Colonic mucosa (tissue), 4 donors: ENCODE data around the gene TPRA1. TPM values are rescaled to one million over a fixed set of nuclear protein-coding genes. Genes with fewer than 3 reads are reported as not detected.

ENCODE experiments used
- DNase-seq: peaks from one replicate; pipeline ENCODE4 v3.0.0-alpha.2; 2020
- H3K27ac ChIP-seq: fragments of 200-600 bp; one replicate; pipeline ENCODE4 v1.8.0; 2021
- H3K27me3 ChIP-seq: fragments of 200-600 bp; one replicate; pipeline ENCODE4 v1.8.0; 2021
- H3K36me3 ChIP-seq: fragments of 200-600 bp; one replicate; pipeline ENCODE4 v1.8.0; 2021
- H3K4me1 ChIP-seq: fragments of 200-600 bp; one replicate; pipeline ENCODE4 v1.8.0; 2021; ENCODE audit warnings: mild to moderate bottlenecking
- H3K4me3 ChIP-seq: fragments of 200-600 bp; one replicate; pipeline ENCODE4 v1.8.0; 2021
- H3K9ac ChIP-seq, 2 donors: one replicate each; pipeline ENCODE4 v1.7.0; 2013; ENCODE audit warnings: control low read depth in 2 of 2, low read depth in 2 of 2, low read length in 2 of 2
- H3K9me3 ChIP-seq: fragments of 200-600 bp; one replicate; pipeline ENCODE4 v1.8.0; 2021
- intact Hi-C: fragments of 100-400 bp; cut with DNase I; formaldehyde crosslinking; loops from one replicate; pipeline ENCODE4 v1.14.1; 2022
- total RNA-seq, 2 donors: library from RNA; stranded (reverse); fragmentation: NEBNext Ultra II Directional in 1 of 2; extraction: Animal tissue kit (Norgen Biotek cat#: 25700) in 1 of 2; gene quantifications; one replicate each; pipeline ENCODE4 v1.2.1, GENCODE V29; 2021
- TF ChIP-seq, protein P1 (sequence below): fragments of 200-600 bp; IDR thresholded peaks from one replicate; pipeline ENCODE4 v1.8.0; 2022; ENCODE audit warnings: antibody characterized with exemption, mild to moderate bottlenecking
- donor health status: healthy.
- donor health status: DM: no; HTN: no; CAD: no.
- donor health status: DM: no; HTN: no; CAD: no.

Gene TPRA1
- total RNA-seq, 2 donors from 2014 or later = 23.4 to 38.0 TPM

DNA sequence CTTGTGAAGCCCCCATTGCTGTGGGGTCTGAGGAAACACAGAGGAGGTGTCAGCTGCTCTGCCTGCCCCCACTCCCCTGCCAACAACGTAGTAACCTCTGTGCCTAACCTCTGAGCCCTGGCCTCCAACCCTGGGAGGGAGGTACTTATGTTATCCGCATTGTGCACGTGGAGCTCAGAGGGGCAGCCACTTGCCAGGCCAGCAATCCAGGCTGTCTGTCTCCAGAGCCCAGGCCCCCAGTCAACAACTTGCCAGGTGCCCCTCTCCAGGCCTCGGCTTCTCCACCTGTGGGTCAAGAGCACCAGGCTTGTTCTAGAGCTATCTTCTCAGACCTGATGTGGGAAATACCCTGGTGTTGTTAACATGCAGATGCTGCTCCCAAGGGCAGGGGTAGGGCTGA is 2.7 kb downstream of the TPRA1 start:
- Histone ChIP-seq H3K4me3 (no peak overlapping the region), H3K9me3 (no peaks in the 10 kb centered on the region), H3K27ac (no peak overlapping the region), H3K27me3 (no peaks in the 10 kb centered on the region), H3K36me3 (no peaks in the 10 kb centered on the region), H3K4me1 (peaks cover 7% of the 10 kb centered on the region), H3K9ac (no peak overlapping the region)
- no peak for DNase-seq
- TF ChIP-seq, protein P1, sequence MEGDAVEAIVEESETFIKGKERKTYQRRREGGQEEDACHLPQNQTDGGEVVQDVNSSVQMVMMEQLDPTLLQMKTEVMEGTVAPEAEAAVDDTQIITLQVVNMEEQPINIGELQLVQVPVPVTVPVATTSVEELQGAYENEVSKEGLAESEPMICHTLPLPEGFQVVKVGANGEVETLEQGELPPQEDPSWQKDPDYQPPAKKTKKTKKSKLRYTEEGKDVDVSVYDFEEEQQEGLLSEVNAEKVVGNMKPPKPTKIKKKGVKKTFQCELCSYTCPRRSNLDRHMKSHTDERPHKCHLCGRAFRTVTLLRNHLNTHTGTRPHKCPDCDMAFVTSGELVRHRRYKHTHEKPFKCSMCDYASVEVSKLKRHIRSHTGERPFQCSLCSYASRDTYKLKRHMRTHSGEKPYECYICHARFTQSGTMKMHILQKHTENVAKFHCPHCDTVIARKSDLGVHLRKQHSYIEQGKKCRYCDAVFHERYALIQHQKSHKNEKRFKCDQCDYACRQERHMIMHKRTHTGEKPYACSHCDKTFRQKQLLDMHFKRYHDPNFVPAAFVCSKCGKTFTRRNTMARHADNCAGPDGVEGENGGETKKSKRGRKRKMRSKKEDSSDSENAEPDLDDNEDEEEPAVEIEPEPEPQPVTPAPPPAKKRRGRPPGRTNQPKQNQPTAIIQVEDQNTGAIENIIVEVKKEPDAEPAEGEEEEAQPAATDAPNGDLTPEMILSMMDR = no peak
- intact Hi-C loops = no loop called here

DNA sequence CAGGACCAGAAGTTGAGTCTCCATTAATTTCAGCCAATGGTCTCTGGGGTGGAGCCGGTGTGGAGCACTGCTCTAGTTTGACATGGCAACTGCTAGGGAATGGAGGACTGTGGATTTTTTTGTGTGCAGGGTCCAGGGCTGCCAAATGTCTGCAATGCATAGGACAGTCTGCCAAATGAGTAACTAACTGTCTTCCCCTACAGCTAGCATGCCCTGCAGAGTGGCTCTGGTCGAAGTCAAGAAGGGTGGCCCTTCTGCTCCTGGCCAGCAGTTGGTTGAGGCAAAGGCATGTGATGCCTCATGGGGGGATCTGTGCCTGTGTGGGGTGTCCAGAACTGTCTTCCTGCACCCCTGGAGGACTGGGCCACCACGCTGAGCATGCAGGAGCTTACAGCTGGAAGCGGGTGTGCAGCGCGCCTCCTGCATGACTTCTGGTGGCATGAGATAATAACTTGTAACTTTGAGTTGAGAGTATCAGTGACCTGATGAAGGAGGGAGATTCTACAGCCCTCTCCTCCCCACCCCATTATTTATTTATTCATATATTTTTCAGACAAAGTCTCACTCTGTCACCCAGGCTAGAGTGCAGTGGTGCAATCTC is 4.6 kb downstream of the TPRA1 start:
- H3K9me3 ChIP-seq = no peaks in the 10 kb centered on the region
- H3K36me3 ChIP-seq = no peaks in the 10 kb centered on the region
- TF ChIP-seq, protein P1 = no peak
- no peak overlapping the region for H3K27ac ChIP-seq
- intact Hi-C loops = no loop called here
- H3K27me3 ChIP-seq = no peaks in the 10 kb centered on the region
- H3K4me3 ChIP-seq = no peak overlapping the region
- no peaks in the 10 kb centered on the region for H3K4me1 ChIP-seq
- no peak overlapping the region for H3K9ac ChIP-seq
- DNase-seq = no peak

GRCh38 chr3:127585163-127585812 is 5.2 kb downstream of the TPRA1 start:
- no peak for DNase-seq
- TF ChIP-seq, protein P1 = no peak
- H3K4me1 ChIP-seq = no peaks in the 10 kb centered on the region

DNA sequence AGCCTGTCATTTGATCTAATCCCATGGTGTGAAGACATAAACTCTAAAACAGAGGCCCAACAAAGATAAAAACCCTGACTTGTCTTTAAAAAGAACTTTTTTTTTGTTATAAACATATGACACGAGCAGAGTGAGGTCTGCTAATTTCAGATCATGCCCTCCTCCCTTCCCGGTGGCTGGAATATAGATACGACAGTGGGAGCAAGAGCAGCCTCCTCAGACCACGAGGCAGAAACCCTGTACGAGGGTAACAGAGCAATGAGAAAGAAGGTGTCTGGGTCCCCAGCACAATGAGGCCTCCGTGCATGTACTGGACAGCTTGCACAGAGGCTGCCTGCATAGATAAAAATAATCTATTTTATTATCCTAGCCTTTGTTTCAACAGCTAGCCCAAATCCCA is 5.8 kb downstream of the TPRA1 start:
- no peaks in the 10 kb centered on the region for H3K4me1 ChIP-seq
- H3K27ac ChIP-seq = no peak overlapping the region
- H3K27me3 ChIP-seq = no peaks in the 10 kb centered on the region
- TF ChIP-seq, protein P1 = no peak
- no peaks in the 10 kb centered on the region for H3K36me3 ChIP-seq
- DNase-seq = no peak
- H3K9ac ChIP-seq = no peak overlapping the region
- no peak overlapping the region for H3K4me3 ChIP-seq
- intact Hi-C loops = no loop called here
- no peaks in the 10 kb centered on the region for H3K9me3 ChIP-seq

More at GRCh38 chr3:127585163-127585812, 5.2 kb downstream of the TPRA1 start:
- Histone ChIP-seq H3K9ac (no peak overlapping the region), H3K27me3 (no peaks in the 10 kb centered on the region), H3K36me3 (no peaks in the 10 kb centered on the region), H3K9me3 (no peaks in the 10 kb centered on the region), H3K4me3 (no peak overlapping the region), H3K27ac (no peak overlapping the region)
- intact Hi-C loops = no loop called here

DNA sequence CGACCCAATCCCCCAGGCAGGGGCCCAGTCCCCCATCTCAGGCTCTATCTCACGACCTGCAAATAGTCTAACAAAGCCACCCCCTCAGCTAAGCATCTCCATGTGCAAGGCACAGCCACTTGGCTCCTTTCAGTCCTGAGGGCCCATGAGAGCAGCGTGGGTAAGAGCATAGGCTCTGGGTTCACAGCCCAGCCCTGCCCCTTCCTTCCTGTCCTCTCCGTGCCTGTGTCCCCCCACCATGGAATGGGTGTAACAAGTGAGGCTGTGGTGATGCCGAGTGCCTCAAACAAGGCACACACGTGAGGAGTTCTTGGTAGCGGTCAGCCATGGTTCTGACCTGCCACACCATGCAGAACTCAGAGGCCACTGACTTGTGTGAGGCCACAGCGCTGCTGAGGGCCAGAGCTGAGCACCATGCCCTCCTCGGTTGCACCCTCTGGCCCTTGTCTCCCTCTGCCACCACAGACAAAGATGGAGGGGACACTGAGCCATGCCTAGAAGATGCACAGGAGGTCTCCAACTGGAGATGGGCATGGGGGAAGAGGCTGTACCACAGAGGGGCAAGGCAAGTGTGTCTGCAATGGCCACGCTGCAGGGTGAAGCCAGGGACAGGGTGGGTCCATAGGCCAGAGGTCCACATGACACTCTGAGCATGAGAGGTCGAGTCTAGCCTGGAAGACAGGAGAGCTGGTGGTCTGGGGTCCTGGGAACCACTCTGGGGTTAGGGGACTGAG is 10.0 kb downstream of the TPRA1 start:
- Histone ChIP-seq H3K36me3 (no peaks in the 10 kb centered on the region), H3K4me1 (no peaks in the 10 kb centered on the region), H3K9me3 (no peaks in the 10 kb centered on the region), H3K27me3 (no peaks in the 10 kb centered on the region), H3K27ac (no peak overlapping the region), H3K9ac (no peak overlapping the region), H3K4me3 (no peak overlapping the region)
- intact Hi-C loops = no loop called here
- DNase-seq = no peak
- TF ChIP-seq, protein P1 = no peak
